ENCODE measurements around the gene LRIG1.
A peak's percentile ranks its signal among the peaks of the same experiment; 100 is the strongest.

The LRIG1 gene

DNA sequence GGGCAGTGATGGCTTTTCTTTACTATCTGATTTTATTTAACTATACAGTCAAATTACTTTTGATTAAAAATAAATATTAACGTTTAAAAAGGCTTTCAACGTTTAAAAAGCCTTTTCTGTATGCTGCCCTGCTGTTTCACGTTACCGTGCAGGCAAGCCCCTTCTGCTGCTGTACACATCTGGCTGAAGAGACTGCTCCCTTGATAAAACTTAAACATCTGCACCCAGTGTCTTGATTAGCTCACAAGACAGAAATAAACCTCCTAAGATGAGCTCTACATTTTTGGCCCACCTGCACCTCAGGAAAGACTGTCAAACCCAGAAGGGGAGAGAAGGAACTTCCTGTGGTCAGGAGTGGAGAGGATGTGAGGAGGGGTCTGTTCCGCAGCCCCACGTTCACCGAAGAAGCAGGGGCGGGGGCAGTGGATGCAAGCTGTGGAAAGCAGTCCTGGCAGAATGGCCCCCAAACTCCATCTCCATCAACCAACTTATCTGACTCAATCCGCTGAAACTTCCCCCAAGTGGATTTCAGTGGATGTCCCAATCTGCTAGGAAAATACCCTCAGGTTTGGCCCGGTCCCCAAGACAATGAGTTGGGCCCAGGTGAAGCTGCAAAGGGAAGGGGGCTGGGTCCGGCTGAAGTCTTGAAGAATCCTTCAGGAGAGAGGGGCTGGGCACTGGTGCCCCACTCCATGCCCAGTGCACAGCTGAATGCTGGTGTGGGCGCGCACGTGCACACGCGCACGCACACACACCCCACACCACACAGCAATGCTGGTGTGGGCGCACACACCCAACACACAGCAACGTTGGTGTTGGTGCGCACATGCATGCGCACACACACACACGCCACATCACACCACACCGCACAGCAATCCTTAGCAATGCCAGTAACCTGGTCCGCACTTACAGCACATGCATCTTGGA is 88.6 kb downstream of the LRIG1 start:
- no peaks in the 10 kb centered on the region for H3K27me3 ChIP-seq (ENCODE audit: insufficient read depth, low read length)
- no peak overlapping the region for H3K4me3 ChIP-seq (ENCODE audit: low read length)
- H3K36me3 ChIP-seq (ENCODE audit: insufficient read depth, low read depth, low read length) = peaks cover 95% of the 10 kb centered on the region
- no peak overlapping the region for H3K27ac ChIP-seq (ENCODE audit: low read length)
- peaks cover 9% of the 10 kb centered on the region; the same call in 1 of the 2 replicates for H3K4me1 ChIP-seq (ENCODE audit: insufficient read depth, low read length)
- no peaks in the 10 kb centered on the region for H3K9me3 ChIP-seq (ENCODE audit: insufficient read depth, low read depth, low read length)
- H3K9ac ChIP-seq (ENCODE audit: low read depth, low read length) = no peak overlapping the region

DNA sequence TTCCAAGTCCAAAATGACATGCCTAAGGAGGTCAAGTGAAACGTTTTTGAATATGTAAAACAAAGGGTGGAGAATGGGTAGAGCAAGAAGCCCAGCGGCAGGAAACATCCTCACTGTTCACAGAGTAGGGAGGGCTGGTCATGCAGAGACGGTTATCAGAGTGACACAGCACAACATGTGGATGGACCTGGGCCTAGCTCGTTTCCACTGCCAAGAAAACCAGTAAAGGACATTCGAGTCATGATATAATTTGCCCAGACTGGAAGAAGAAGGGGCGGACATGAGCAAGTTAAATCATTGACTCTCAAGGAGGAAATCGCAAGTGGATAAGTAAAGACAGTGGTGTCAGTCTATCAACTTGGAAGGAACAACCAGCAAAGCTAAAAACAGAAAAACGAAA is 89.3 kb downstream of the LRIG1 start:
- Histone ChIP-seq H3K4me1 (ENCODE audit: insufficient read depth, low read length) (peaks cover 9% of the 10 kb centered on the region; the same call in 1 of the 2 replicates), H3K27me3 (ENCODE audit: insufficient read depth, low read length) (no peaks in the 10 kb centered on the region), H3K27ac (ENCODE audit: low read length) (no peak overlapping the region), H3K36me3 (ENCODE audit: insufficient read depth, low read depth, low read length) (peaks cover 95% of the 10 kb centered on the region), H3K9me3 (ENCODE audit: insufficient read depth, low read depth, low read length) (no peaks in the 10 kb centered on the region), H3K4me3 (ENCODE audit: low read length) (no peak overlapping the region), H3K9ac (ENCODE audit: low read depth, low read length) (no peak overlapping the region)

DNA sequence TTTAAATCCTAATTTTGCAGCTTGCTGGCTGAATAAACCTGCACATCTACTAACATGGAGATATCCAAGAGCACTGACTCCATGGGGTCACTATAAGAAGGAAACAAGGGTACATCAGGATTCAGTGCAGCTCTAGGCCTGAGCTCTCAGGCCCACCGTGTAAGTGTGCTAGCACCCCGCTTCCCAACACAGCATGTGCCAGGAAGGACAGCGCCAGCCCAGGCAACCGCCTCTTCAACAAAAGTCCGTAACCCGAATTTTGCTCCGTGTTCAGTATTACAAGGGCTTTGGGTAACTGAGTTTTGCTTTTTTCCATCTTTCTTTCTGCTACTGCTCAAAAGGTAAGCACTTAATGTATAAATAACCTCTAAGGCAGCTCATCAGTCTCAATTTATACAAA is 89.8 kb downstream of the LRIG1 start:
- Histone ChIP-seq H3K9ac (ENCODE audit: low read depth, low read length) (no peak overlapping the region), H3K4me1 (ENCODE audit: insufficient read depth, low read length) (peaks cover 9% of the 10 kb centered on the region; the same call in 1 of the 2 replicates), H3K4me3 (ENCODE audit: low read length) (no peak overlapping the region), H3K27me3 (ENCODE audit: insufficient read depth, low read length) (no peaks in the 10 kb centered on the region), H3K27ac (ENCODE audit: low read length) (no peak overlapping the region), H3K9me3 (ENCODE audit: insufficient read depth, low read depth, low read length) (no peaks in the 10 kb centered on the region), H3K36me3 (ENCODE audit: insufficient read depth, low read depth, low read length) (peaks cover 95% of the 10 kb centered on the region)

DNA sequence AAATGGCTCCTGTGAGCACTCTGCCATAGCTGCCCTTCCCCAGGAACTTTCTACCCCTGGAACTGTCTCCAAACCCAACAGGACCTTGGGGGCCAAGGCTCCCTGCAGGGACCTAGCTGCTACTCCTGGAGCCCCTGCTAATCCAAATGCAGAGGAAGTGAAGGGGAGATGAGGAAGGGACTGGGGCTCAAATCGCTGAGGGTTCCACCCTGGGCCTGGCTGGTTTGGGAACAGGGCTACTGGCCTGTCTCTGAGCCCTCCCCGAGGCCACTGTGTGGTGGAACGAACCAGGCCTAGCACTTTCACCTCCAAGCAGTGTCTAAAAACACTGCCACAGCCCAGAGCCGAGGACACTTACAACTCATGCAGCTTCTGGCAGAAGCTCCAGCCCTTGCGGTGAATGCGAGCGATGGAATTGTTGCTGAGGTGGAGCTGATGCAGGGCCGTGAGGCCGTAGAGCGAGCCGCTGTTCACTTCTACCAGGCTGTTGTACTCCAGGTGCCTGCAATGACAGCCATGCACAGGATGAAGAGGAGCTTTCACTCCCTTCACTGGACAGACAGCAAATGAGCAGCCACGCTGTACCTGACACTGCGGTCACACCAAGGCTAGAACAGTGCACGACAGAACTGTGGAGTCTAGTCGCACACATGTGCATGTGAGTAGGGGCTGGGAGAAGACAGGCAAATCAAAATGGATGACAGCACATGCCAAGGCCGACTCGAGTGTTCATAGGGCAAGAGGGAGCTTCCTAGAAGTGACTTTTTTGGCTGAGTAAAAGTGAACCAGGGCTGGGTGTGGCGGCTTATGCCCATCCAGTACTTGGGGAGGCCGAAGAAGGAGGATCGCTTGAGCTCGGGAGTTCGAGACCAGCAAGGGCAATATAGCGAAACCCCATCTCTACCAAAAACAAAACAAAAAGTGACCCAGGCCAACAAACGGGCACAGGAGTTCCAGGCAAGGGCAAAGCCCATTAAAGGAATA is 90.8 kb downstream of the LRIG1 start:
- no peak overlapping the region for H3K27ac ChIP-seq (ENCODE audit: low read length)
- H3K4me1 ChIP-seq (ENCODE audit: insufficient read depth, low read length) = peaks cover 9% of the 10 kb centered on the region; the same call in 1 of the 2 replicates
- no peak overlapping the region for H3K4me3 ChIP-seq (ENCODE audit: low read length)
- peaks cover 95% of the 10 kb centered on the region for H3K36me3 ChIP-seq (ENCODE audit: insufficient read depth, low read depth, low read length)
- no peaks in the 10 kb centered on the region for H3K27me3 ChIP-seq (ENCODE audit: insufficient read depth, low read length)
- H3K9ac ChIP-seq (ENCODE audit: low read depth, low read length) = peak overlapping the region; percentile 6; the same call in 1 of the 2 replicates
- no peaks in the 10 kb centered on the region for H3K9me3 ChIP-seq (ENCODE audit: insufficient read depth, low read depth, low read length)

DNA sequence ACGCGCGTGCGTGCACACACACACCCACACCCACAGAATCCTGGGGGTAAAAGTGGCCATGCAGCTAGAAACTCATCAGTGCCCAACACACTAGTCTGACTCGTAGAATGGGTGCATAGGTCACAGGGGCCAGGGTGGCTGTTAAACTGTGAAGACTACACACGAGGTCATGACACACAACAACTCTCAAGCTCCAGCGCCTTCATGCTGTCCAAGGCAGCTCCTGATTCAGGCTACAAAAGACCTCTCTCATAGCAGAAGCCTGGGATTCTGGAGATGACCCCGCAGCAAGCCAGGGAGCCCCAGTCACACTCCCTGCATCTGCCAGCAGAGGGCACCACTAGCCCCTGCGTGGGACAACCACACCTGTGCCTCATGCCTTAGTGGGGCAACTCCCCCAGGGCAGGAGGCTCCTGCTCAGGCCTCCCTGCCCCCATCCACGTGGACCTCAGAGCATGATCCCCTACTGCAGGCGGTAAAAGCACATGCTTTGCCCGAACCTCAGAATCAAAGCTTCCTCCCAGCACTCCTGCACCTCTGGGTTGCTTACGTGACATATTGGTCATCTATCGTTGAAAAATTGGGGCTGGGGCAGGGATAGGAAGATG is 93.1 kb downstream of the LRIG1 start:
- peak overlapping the region; percentile 26; the same call in 1 of the 2 replicates for H3K9ac ChIP-seq (ENCODE audit: low read depth, low read length)
- peaks cover 98% of the 10 kb centered on the region for H3K36me3 ChIP-seq (ENCODE audit: insufficient read depth, low read depth, low read length)
- H3K27me3 ChIP-seq (ENCODE audit: insufficient read depth, low read length) = no peaks in the 10 kb centered on the region
- H3K4me3 ChIP-seq (ENCODE audit: low read length) = no peak overlapping the region
- H3K4me1 ChIP-seq (ENCODE audit: insufficient read depth, low read length) = peaks cover 9% of the 10 kb centered on the region; the same call in 1 of the 2 replicates
- H3K27ac ChIP-seq (ENCODE audit: low read length) = no peak overlapping the region
- H3K9me3 ChIP-seq (ENCODE audit: insufficient read depth, low read depth, low read length) = no peaks in the 10 kb centered on the region

DNA sequence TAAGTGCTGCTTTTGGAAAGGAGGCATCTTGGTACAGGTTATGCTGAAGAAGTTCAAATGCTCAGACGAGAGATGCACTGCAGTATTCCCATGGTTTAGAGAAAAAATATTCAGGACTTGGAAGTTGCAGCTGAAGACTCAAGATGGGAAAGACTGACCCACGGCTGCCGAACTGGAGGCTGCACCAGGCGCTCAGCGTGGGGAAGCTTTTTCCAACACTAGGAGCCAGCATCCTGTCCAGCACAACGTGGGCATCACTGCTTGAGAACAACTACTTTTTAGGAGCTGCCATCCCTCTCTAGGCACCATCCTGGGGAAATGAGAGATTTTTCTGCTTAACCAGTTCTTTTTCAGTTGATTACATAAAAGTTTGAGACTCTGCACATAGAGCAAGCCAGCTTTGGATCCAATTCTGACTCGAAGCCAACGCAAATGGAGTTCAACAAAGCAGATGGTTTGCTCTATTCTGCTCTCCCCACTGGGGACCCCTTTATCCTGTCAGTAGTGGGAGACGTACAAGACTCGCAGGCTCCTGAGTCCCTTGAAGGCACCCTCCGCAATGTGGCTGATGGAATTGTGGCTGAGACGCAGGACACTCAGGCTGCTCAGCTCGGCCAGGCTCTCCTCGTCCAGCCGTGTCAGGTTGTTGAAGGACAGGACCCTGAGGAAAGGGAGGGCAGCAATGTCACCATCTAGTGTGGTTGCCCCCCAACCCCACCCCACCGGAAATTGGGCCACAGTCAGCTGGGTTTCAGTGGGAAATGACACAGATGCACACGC is 93.8 kb downstream of the LRIG1 start:
- Histone ChIP-seq H3K4me1 (ENCODE audit: insufficient read depth, low read length) (peaks cover 9% of the 10 kb centered on the region; the same call in 1 of the 2 replicates), H3K27ac (ENCODE audit: low read length) (no peak overlapping the region), H3K36me3 (ENCODE audit: insufficient read depth, low read depth, low read length) (peaks cover 98% of the 10 kb centered on the region), H3K4me3 (ENCODE audit: low read length) (no peak overlapping the region), H3K9me3 (ENCODE audit: insufficient read depth, low read depth, low read length) (no peaks in the 10 kb centered on the region), H3K9ac (ENCODE audit: low read depth, low read length) (no peak overlapping the region), H3K27me3 (ENCODE audit: insufficient read depth, low read length) (no peaks in the 10 kb centered on the region)

DNA sequence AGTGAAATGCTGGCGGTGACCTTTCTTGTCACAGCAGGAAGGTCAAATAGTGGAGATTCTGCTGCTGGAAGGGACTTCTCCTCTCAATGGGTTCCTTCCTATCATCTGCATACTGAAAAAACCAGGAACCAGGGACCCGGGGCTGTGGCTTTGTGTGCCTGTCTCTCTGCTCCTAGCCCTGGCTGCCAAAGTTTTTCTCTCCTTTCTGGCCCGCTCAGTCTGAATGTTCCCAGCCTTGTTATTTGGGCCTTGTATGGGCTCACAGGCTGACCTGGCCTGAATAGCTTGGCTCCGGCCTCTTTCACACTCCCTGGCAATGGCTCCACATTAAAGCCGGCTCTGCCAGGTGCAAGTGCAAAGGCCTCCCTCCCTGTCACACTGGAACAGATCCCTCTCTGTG is 94.7 kb downstream of the LRIG1 start:
- H3K4me3 ChIP-seq (ENCODE audit: low read length) = no peak overlapping the region
- no peak overlapping the region for H3K27ac ChIP-seq (ENCODE audit: low read length)
- H3K4me1 ChIP-seq (ENCODE audit: insufficient read depth, low read length) = peaks cover 12% of the 10 kb centered on the region; the same call in 1 of the 2 replicates
- H3K27me3 ChIP-seq (ENCODE audit: insufficient read depth, low read length) = no peaks in the 10 kb centered on the region
- H3K36me3 ChIP-seq (ENCODE audit: insufficient read depth, low read depth, low read length) = peaks cover 98% of the 10 kb centered on the region
- no peak overlapping the region for H3K9ac ChIP-seq (ENCODE audit: low read depth, low read length)
- H3K9me3 ChIP-seq (ENCODE audit: insufficient read depth, low read depth, low read length) = no peaks in the 10 kb centered on the region

DNA sequence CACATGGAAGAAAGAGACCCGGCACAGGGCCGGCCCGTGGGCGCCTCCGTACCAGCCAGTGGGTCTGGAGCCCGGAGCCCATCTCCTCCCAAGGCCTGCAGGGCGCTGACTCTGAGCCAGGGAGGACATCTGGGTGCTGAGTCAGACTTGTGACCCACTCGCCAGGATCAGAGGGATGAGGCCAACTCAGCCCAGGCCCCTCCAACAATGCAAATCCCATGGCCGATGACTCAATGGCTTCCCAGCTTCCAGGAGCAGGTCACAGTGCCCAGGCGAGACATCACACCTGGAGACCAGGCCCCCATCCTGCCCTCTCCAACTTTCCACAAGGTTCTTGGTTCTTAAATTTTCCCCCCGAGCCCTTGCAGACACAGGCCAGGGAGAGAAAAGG is 95.1 kb downstream of the LRIG1 start:
- Histone ChIP-seq H3K9ac (ENCODE audit: low read depth, low read length) (no peak overlapping the region), H3K4me1 (ENCODE audit: insufficient read depth, low read length) (peaks cover 14% of the 10 kb centered on the region; the same call in 1 of the 2 replicates), H3K9me3 (ENCODE audit: insufficient read depth, low read depth, low read length) (no peaks in the 10 kb centered on the region), H3K27me3 (ENCODE audit: insufficient read depth, low read length) (no peaks in the 10 kb centered on the region), H3K27ac (ENCODE audit: low read length) (no peak overlapping the region), H3K36me3 (ENCODE audit: insufficient read depth, low read depth, low read length) (peaks cover 98% of the 10 kb centered on the region), H3K4me3 (ENCODE audit: low read length) (no peak overlapping the region)

DNA sequence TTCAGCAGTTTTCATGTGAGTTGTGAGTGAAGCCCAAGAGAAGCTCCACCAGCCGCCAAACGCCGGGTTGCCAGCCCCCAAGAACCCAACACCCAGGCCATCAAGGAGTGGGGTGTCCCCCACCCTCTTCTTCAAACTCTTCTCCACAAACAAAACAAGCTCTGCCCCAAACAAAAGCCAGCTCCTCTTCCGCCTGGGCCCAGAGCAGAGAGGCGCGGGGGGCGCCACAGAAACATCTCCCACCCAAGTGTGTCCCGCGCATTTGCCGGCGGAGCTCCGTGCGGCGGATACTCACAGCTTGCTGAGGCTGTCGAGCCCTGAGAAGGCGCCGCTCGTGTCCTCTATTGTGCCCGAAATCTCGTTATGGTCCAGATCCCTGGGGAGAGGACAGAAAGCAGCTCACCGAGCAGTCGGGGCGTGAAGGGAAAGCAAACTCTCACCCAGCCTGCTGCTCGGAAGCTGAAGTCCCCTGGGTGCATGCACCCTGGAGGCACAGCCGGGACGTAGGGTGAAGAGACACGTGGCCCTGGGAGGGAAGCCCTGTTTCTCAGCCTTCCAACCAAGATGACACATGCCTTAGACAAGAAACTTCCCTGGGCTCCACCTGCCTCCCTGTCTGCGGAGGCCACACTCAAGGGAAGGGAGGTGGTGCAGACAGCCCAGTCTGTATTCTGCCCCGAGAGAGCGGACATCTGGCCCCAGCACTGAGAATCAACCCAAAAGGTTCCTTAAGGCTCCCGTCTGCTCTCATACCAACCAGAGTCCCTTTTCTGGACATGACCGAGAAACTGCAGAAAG is 95.7 kb downstream of the LRIG1 start:
- H3K9ac ChIP-seq (ENCODE audit: low read depth, low read length) = no peak overlapping the region
- H3K36me3 ChIP-seq (ENCODE audit: insufficient read depth, low read depth, low read length) = peaks cover 98% of the 10 kb centered on the region
- H3K27me3 ChIP-seq (ENCODE audit: insufficient read depth, low read length) = no peaks in the 10 kb centered on the region
- no peak overlapping the region for H3K27ac ChIP-seq (ENCODE audit: low read length)
- no peaks in the 10 kb centered on the region for H3K9me3 ChIP-seq (ENCODE audit: insufficient read depth, low read depth, low read length)
- H3K4me1 ChIP-seq (ENCODE audit: insufficient read depth, low read length) = peaks cover 14% of the 10 kb centered on the region; the same call in 1 of the 2 replicates
- no peak overlapping the region for H3K4me3 ChIP-seq (ENCODE audit: low read length)

DNA sequence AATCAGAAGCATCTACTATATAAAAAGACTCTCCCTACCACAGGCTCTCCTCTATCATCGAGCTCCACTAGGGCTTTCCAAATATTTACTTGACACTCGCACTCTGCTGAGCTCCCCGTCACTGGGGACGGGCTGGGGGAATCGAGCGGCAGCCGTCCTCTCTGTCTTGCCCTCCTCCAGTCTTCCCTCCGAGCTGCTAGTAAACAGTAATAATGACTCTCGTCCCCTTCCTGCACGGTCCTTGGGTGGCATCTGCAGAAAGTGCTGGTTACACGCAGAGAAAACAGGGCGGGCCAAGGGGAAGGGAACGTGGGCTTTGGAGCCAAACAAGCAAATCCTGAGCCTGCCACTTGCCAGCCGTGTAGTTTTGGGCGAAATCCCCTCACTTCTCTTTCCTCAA is 96.6 kb downstream of the LRIG1 start:
- Histone ChIP-seq H3K27ac (ENCODE audit: low read length) (no peak overlapping the region), H3K36me3 (ENCODE audit: insufficient read depth, low read depth, low read length) (peaks cover 98% of the 10 kb centered on the region), H3K9ac (ENCODE audit: low read depth, low read length) (no peak overlapping the region), H3K4me1 (ENCODE audit: insufficient read depth, low read length) (peaks cover 14% of the 10 kb centered on the region; the same call in 1 of the 2 replicates), H3K9me3 (ENCODE audit: insufficient read depth, low read depth, low read length) (no peaks in the 10 kb centered on the region), H3K27me3 (ENCODE audit: insufficient read depth, low read length) (no peaks in the 10 kb centered on the region), H3K4me3 (ENCODE audit: low read length) (no peak overlapping the region)
